Measurements from ENCODE around the gene TMEM184A.

TMEM184A gene

GRCh38 chr7:1499367-1500029 is 56.5 kb downstream of the TMEM184A start:
- DNase-seq = no peak

DNA sequence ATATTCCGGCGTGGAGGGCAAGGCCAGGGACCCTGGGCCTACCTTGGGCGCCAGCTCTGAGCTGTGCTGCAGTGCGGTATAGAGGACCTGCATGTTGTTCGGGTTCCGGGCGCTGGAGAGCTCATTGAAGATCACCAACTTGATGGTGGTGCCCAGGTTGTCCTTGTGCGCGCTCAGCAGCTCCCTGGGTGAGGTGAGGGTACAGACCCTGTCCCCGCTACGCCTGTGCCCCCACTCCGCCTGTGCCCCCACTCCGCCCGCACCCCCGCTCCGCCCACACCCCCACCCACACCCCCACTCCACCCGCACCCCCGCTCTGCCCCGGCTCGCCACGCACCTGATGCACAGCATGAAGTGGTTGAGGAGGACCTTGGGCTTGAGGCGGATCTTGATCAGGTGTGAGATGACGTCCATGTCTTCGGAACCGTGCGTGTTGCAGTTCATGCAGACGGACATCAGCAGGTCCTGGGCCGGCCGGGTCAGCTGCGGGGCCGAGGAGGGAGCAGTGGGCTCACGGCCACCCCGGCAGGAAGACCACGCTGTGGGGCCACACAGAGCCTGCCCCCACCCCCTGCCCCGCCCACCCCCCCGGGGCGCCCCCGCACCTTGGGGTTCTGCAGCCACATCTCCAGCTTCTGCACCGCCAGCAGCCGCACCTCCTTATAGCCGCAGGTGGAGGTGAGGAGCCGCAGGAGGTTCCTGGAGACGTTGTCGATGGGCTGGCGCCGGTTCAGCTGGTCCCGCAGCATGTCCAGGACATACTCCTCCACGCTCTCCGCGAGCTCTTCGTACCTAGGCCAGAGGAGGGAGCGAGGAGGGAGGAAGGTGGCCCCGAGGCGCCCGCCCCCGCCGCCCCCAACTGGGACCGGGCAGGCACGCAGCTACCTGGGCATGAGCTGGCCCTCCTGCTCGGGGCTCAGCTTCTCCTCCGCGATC is 57.4 kb downstream of the TMEM184A start:
- DNase-seq = no peak

DNA sequence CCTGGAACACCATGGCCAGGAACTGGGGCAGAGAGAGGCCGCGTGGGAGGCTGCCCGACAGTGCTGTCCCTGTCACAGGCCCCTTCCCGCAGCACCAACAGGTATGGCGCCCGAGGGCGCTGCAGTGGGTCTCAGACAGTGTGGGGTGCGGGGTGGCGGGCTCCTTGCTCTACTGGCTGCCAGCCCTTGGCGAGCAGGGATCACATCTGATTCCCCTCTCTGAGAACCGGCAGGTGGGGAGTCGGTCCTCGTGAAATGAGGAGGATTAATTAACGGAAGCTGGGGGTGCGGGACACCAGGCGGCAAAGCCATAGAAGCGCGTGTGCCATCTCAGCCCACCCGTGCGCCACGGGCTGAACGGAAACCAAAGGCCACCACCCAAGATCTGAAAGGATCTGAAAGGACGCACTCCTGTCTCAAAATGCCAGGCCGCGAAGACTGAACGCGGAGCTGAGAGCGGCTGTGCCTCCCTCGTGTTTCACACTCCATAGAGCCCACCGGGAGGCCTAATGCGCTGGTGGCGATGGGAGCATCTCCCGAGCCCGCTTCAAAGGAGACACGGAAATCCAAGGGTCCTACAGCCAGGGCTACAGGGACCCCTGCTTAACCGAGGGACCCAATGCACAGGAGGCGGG is 58.6 kb downstream of the TMEM184A start:
- DNase-seq = no peak

DNA sequence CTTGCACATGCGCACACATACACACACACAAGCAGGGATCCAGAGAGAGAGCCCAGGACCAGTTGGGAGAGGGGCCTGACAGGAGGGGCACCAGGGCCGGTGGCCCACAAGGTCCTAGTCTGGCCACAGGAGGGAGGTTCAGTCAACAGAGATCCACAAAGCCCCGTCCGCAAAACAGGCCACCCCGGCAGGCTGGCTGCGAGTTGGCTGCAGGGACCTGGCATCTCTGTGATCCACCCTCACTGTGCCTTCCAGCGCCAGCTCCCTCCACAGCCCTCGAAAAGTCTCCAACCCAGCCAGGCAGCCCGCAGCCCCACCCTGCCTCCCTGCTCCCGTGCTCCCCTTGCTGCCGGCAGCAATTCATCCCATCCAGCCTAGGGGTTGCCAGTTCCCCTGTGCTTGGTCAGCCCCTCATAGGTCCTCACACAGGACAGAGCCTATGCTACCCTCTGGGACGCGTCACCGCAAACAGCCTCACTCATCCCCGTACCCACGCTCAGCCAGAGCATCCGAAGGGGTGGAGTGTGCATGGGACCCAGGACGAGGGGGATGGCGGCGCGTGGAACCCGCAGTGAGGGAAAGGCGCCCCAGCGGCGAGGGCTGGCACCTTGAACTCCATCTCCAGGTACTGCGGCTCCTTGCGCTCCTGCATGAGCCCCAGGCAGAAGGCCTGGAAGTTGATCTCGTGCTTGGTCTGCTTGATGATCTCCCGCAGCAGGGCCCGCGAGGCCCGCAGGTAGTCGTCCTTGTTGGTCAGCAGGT is 59.3 kb downstream of the TMEM184A start:
- no peak for DNase-seq

DNA sequence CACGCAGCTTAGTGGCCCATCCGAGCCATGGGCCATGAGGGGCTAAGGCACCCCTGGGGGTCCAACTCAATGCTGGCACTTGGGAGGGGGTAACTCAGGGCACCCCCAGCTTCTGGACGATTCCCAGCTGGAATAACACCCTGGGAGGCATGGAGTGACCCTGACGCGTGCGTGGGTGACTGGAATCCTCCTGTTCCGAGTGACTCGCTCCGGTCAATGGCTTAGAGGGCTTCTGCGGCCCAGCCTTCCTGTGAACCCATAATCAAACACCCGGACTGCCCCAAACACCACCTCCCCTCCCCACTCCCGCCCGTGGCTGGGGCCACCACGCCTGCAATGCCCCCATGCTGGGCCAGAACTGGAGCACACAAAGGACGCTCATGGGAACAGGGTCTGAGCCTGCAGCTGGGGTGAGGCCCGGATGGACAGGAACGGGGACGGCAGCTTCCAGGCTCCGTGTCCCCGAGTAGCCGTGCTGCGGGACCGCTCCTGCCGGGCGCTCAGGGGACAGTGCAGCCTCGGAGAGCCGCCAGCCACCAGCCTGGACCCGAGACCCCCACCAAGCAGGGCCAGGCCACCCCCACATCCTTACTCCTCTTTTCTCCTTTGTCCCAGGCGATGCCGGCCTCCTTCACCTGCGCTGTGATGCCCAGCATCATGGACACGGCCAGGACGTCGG is 60.3 kb downstream of the TMEM184A start:
- DNase-seq = no peak

- DNase-seq = no peak
Measured at GRCh38 chr7:1494866-1495563, 61.0 kb downstream of the TMEM184A start.

- no peak for DNase-seq
Measured at GRCh38 chr7:1494447-1494846, 61.6 kb downstream of the TMEM184A start.

DNA sequence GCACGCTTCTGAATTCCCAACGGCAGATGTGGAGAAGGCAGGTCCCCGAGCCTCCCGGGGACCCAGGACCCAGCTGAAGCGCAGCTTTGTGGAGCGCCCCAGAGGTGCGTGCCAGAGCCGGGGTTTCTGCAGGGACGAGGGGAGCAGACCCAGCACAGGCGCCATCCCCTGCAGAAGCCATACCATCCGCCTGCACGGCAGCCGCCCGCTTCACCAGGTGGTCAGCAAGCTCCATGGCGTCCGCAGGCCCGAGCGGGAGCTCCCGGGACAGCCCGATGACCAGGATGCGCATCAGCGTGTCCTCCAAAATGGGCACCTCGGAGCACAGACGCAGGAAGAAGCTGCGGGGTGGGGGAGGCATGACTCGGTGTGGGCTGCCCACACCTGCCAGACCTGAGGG is 62.4 kb downstream of the TMEM184A start:
- no peak for DNase-seq

DNA sequence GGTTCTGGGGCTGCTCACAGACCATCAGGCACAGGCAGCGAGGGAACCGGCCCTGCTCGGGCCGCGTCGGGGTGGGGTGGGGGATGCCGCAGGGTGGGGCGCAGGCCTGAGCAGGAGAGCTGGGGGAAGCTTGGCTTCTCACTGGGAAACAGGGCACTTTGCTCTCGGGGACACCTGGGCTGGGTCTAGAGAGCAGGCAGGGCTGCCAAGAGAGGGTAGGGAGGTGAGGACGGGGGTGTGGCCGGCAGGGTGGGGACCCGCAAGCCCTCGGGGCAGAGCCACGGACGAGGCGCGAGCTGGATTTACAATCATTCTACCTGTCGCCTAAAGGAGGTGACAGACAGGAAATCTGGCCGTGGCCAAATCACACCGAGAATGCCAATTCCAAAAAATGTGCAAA is 62.9 kb downstream of the TMEM184A start:
- no peak for DNase-seq

DNA sequence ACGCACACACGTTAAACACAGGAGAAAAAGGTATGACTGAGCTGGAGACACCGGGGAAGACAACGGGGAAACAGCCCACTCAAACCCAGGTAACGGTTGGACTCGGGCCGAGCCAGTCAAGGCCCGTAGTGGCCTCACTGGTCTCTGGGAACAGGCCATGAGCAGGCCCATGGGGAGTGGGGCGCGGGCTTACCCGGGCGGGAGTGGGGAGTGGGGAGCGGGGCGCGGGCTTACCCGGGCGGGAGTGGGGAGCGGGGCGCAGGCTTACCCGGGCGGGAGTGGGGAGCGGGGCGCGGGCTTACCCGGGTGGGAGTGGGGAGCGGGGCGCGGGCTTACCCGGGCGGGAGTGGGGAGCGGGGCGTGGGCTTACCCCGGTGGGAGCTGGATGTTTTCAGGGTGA is 63.4 kb downstream of the TMEM184A start:
- no peak for DNase-seq
